ENCODE data around the gene NCKAP5. TPM values are rescaled to one million over a fixed set of nuclear protein-coding genes. Genes with fewer than 3 reads are reported as not detected.

NCKAP5 gene
- polyA plus RNA-seq, 2 of the 4 experiments (the other 2 are of a cell fraction) = 3.0 to 4.1 TPM

GRCh38 chr2:132656266-132656975 is 911.8 kb downstream of the NCKAP5 start:
- DNase-seq (ENCODE audit: low read depth in 1 of 2, low spot score in 1 of 2) = no peak
- Histone ChIP-seq H3K4me2 (no peak overlapping the region), H3K4me1 (no peaks in the 10 kb centered on the region), H3K9me3 (no peaks in the 10 kb centered on the region), H3K4me3 (no peak overlapping the region), H3K27ac (no peak overlapping the region)
- CTCF ChIA-PET = no interaction called here
- POLR2A ChIA-PET = no interaction called here
- 72% methylated on average over 7 of the region's 7 CpGs for WGBS (ENCODE audit: missing lambda C conversion rate)
- TF ChIP-seq RARB (CRISPR knock-in tag; IDR thresholded peaks at IDR 0.05) (no peak), REST (IDR thresholded peaks at IDR 0.05) (no peak), E2F6 (IDR thresholded peaks at IDR 0.05; ENCODE audit: borderline replicate concordance, low read depth) (no peak), JUNB (IDR thresholded peaks at IDR 0.05) (no peak), ELK1 (IDR thresholded peaks at IDR 0.05; ENCODE audit: low read depth, low read length) (no peak), EHF (CRISPR knock-in tag; IDR thresholded peaks at IDR 0.05) (no peak), RAD21 (conservative IDR thresholded peaks at IDR 0.05 in 1 of 2, IDR thresholded peaks at IDR 0.05 in 1 of 2) (no peak), ZSCAN20 (CRISPR knock-in tag; IDR thresholded peaks at IDR 0.05) (no peak), CHD2 (IDR thresholded peaks at IDR 0.05; ENCODE audit: low read length, partially characterized antibody) (no peak), SREBF2 (IDR thresholded peaks at IDR 0.05) (no peak), HOXB13 (CRISPR knock-in tag; IDR thresholded peaks at IDR 0.05; ENCODE audit: low read depth) (no peak)
- FAIRE-seq = no peak
- ATAC-seq = no peak

GRCh38 chr2:132654968-132655367 is 913.3 kb downstream of the NCKAP5 start:
- H3K27ac ChIP-seq = no peak overlapping the region
- no peaks in the 10 kb centered on the region for H3K4me1 ChIP-seq
- ATAC-seq = no peak
- no peak overlapping the region for H3K4me3 ChIP-seq
- 92% methylated on average over 7 of the region's 7 CpGs for WGBS (ENCODE audit: missing lambda C conversion rate)
- ChIA-PET POLR2A (no interaction called here), CTCF (interaction anchor here (1.0 kb wide), 1 partner anchor 14 kb away, joined by 3 read pairs; no protein-coding TSS in a partner anchor)
- no peak for TF ChIP-seq HMGXB4 (CRISPR knock-in tag; IDR thresholded peaks at IDR 0.05; ENCODE audit: borderline replicate concordance)
- no peak for TF ChIP-seq MYC (IDR thresholded peaks at IDR 0.05; ENCODE audit: borderline replicate concordance, low read length)
- no peak for TF ChIP-seq HES2 (IDR thresholded peaks at IDR 0.05)
- no peak for TF ChIP-seq CHD2 (IDR thresholded peaks at IDR 0.05; ENCODE audit: low read length, partially characterized antibody)
- no peak for TF ChIP-seq JUN (IDR thresholded peaks at IDR 0.05)
- no peak for TF ChIP-seq ELK1 (IDR thresholded peaks at IDR 0.05; ENCODE audit: low read depth, low read length)
- no peak for TF ChIP-seq POLR2A (IDR thresholded peaks at IDR 0.05; ENCODE audit: low read length)
- no peak for TF ChIP-seq RNF2 (IDR thresholded peaks at IDR 0.05; ENCODE audit: borderline replicate concordance, low read depth)
- TF ChIP-seq MAX (IDR thresholded peaks at IDR 0.05) = no peak
- no peak for TF ChIP-seq NR3C1 (IDR thresholded peaks at IDR 0.05)
- TF ChIP-seq POLR2AphosphoS2 (conservative IDR thresholded peaks at IDR 0.05; ENCODE audit: low read length) = no peak
- TF ChIP-seq TP53 (CRISPR knock-in tag; IDR thresholded peaks at IDR 0.05) = no peak
- TF ChIP-seq HDAC2 (IDR thresholded peaks at IDR 0.05) = no peak
- no peak for TF ChIP-seq EHF (CRISPR knock-in tag; IDR thresholded peaks at IDR 0.05)
- FAIRE-seq = no peak
- no peaks in the 10 kb centered on the region for H3K9me3 ChIP-seq
- H3K4me2 ChIP-seq = no peak overlapping the region
- DNase-seq (ENCODE audit: low read depth in 1 of 2, low spot score in 1 of 2) = no peak

All from A549 (cell line).